ENCODE measurements around the gene ZNF334.

Gene ZNF334

DNA sequence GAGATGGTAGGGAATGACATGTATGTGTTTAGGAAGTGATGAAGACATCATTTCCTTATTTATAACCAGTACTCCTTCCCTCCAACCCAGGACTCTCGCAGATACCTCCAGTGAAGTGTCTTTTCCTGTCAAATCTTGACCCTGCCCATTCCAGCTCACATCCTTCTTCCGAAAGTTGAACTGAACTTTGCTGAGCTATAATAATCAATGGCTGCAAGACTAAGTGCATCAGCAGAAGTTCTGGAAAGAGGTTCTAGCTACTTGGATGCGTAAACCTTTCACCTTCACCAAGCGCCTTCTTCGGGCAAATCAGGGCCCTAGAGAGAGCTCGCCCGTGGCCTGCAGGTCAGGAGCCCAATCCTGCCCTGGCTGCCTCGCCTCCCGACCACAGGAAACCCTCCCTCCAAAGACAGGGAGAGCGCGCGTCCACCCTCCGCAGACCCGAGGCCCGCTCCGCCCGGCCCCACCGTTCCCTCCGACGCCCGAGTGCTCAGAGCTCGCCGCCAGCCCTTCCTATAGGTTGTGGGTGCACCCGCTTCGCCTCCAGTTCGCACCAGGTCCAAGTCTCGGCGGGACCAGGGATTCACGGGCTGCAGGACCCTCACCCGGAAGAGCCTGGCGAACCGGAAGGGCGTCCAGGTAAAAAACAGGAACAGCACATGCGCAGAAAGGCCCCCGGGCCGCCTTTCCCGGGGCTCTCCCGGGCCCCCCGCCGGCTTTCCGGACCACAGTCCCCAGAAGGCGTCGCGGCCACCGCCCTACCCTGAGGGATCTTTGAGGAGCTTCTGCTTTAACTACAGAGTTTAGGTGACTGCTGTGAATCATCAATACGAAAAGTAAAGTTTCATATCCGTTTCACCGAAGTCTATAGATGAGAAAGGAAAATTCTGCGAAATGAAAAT, at the start of gene ZNF334:
Gene ZNF334, minus strand, starts transcription at position 617 of the 902 bp plus-strand sequence. CDS start 1,457 bp downstream, outside the sequence.
- no peak for DNase-seq

- DNase-seq, result peak; percentile 16
Observed at GRCh38 chr20:46562373-46563169, 49.2 kb upstream of the ZNF334 start.

DNA sequence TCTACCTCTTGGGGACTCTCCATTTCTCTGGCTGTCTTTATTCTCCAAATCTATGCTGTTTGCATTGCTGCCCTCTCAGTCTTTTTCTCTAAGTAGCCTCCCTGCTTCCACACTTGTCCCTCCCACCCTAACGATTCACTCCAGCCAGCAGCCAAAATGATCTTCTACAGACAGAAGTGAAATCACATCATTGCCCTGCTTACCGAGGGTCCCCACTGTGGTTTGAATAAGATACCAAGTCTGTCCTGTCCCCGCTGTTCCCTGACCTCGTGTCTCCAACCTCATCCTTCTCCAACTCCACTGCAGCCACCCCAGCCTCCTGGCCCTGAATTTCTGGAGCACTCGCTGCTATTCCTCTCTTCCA, 48.6 kb upstream of the ZNF334 start:
- DNase-seq, result no peak

DNA sequence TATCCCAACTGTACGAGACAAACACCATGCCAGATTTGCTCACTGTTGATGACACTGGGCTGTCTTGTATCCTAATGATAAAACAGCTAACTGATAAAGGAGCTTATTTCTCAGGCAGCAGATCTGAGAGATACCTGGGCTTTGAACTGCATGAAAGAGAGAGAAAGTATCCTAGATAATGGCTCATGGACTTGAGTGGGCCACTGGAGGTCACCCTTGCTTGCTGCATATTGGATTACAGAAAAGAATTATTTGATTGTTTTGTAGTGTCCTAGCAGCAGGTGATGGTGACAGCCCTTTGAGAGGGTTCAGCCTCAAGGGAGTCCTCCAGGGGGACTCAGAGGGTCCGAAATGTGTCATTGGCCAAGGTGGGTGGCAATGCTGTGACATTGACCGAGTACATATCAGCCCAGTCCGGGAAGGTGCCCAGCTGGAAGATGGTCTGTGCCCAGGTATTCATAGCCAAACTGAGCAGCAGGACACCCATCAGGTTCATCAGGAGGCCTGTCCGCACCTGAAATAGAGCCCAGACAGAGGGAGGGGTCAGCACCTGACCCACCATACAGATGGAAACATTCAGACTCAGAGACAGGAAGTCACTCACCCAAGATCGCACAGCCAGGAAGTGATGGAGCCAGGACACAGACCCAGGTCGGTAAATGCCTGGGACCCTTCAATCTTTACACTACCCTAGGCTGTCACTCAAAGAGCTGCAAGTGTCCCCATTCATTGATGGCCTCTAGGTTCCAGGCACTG, 46.5 kb upstream of the ZNF334 start:
- no peak for DNase-seq

DNA sequence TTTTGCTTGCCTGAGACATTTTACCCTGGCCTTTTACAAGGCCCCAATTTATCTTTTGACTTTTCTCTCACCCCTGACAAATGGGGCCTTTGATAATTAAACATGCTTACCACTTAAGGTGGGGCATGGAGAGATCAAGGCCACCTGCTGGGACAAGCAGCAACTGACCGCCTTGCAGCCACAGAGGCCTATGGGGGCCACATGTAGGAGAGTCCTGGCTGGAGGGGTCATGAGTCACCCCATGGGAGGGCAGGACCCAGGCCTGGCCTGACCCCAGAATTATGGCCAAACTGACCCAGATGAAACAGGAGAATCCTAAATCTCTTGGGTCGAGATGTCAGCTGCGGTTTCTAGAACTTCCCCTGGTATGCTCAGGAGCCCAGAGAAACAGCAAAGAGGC, 45.6 kb upstream of the ZNF334 start:
- no peak for DNase-seq

DNA sequence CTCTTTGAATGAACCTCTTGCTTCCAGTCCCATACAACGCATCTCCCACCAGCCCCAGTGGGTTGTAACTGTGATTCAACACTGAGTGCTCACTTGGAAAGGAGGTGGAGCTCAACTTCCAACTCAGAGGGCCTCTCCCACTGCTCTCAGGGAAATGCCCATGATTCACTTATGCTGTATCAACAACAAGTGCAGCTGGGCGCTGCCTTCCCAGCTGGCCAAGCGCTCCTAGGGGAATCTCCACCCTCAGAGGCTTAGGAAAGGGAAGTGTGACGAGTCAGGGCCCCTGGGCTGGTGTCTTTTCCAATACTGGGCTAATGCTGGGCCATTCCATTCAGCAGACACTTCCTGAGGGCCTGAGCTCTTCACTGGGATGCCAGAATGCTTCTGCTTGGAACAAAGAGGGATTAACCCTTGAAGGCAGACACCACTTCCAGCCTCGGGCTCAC, 45.2 kb upstream of the ZNF334 start:
- DNase-seq, result peak; percentile 78

- peak; percentile 29 for DNase-seq
Observed at GRCh38 chr20:46557231-46557956, 44.0 kb upstream of the ZNF334 start.

- DNase-seq, result no peak
Observed at GRCh38 chr20:46555370-46555956, 42.1 kb upstream of the ZNF334 start.

DNA sequence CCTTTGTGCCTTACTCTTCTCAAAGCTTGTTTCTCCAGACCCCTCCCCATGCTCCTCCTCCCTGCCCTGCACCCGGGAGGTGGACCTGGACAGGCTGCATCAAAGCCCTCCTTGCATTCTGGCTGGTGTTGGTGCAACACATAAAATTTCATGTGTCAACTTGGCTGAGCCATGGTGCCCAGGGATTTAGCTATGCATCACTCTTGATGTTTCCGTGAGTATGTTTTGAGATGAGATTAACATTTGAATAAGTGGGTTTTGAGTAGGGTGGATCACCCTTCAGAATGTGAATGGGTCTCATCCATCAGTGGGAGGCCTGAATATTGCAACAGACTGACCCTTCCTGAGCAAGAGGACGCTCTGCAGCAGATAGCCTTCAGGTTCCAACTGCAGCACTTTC, 41.5 kb upstream of the ZNF334 start:
- DNase-seq, result no peak

DNA sequence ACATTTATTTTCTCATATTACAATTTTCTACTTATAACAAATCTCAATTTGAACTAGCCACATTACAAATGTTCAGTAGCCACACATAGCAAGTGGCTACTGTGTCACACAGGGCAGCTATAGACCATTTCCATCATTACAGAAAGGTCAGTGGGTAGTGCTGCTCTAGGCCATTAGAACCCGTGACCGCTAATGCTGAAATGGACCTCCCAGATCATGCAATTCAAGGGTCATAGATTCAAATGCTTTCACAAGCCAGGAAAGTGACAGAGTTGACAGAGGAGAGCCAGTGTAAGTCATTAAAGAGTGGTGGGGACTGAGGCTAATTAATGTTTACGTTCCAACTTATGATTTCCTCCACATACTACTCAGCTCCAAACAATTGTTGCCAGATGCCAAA, 40.6 kb upstream of the ZNF334 start:
- DNase-seq, result no peak

- no peak for DNase-seq
Observed at GRCh38 chr20:46552460-46553420, 39.4 kb upstream of the ZNF334 start.

DNA sequence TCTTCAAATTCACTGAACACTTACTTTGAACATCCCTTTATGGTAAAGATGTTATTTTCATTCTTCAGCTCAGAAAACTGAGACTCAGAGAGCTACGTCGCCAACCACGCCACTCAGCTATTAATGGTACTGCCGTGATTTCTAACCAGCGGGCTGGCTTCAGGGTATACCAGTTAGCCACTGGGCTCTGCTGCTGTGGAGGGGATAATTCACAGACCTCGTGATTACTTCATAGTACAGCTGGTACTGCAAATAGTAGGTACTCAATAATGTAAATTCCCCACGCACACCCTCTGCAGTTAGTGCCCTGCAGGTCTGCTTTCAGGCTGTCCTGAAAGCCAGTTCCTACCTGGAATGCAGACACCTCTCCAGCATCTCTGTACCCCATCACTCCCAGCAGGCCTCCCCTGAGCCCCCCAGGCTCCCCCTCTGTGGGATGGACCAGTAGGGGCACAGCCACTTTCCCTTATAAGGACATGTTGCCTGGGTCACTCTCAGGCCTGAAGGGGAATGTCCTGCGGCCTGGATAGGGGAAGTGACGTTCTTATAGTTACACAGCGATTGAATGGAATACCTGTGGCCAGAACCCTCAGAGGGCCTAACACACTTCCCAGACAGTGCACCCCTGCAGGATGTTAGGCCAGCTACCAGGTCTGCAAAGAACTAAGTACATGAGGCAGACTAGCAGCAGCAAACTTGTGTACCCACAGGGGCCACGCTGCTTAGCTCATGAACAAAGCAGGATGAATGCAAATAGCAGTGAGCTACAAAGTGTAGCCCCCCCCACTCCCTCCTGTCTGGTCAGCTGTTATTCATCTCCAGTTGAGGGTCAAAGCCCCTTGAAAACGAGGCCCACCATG, 38.4 kb upstream of the ZNF334 start:
- no peak for DNase-seq

GRCh38 chr20:46550461-46550860, 37.1 kb upstream of the ZNF334 start, which contains the start of gene OCSTAMP:
TSS of gene OCSTAMP (minus strand) at chr20:46550654. CDS start at chr20:46550560, 94 bp downstream.
- DNase-seq, result no peak

- no peak for DNase-seq
Observed at GRCh38 chr20:46549188-46549972, 36.0 kb upstream of the ZNF334 start.

GRCh38 chr20:46548688-46549087, 35.3 kb upstream of the ZNF334 start:
- DNase-seq, result no peak

DNA sequence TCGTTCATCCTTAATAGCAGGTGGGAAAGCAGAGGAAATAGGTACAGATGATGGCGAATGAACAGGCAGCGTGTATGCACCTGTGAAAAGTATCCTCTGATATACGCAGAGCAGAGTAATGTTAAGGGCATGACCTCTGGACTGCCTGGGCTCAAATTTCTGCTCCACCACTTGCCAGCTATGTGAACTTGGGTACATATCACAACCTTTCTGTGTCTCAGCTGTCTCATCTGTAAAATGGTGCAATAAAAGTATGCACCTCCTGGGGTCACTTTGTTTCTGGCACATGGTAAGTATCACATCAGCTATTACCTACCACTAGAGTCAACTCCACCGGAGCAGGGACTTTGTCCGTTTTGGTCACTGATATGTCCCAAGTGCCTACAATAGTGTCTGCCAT, 34.6 kb upstream of the ZNF334 start:
- DNase-seq, result no peak

DNA sequence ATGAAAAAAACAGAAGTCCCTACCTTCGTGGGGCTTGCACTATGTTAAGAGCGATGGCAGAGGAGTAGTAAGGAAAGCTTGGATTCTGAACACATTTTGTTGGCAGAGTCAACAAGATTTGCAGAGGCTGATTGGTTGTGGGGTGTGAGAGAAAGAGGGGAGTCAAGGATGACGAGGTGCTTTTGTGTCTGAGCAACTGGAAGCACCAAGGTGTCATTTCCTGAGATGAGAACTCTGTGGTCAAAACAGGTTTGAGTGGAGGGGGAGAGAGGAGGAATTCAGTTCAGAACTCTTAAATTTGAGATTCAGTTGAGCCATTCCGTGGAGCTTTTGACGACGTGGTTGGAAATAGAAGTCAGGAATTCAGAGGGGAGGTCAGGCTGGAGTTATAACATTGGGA, 33.6 kb upstream of the ZNF334 start:
- DNase-seq, result no peak

DNA sequence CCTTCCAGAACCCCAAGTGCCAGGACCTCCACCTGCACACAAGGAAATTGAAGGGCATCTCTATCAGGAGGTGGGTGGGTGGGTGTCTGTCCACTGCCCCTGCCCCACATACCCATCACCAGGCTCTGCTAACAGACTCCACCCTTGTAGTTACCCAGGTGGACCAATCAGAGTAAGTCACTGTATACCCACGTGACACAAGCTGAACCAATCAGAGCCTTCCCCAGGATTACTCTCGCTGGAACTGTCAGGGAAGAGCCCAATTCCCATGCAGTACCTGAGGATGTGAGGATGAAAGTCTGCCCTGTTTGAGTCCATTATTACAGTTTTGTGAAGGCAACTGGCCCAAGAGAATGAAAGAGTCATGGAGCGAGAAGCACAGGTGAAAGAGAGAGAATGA, 32.9 kb upstream of the ZNF334 start:
- DNase-seq, result no peak

DNA sequence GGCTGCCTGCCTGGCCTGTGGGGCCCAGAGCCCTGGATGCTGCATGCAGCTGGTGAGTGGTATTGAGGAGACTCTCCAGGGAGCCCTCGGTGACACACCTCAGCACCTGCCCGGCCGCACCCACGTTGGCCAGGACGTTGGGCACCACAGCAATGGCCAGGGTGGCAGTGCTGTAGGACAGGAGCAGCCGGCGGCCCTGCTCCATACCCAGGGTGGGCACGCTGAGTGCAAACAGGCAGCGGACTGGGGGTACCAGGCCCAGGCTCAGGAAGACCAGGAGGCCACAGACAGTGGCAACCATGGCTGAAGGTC, 32.4 kb upstream of the ZNF334 start:
- no peak for DNase-seq

Data from NCI-H226 (cell line).